ENCODE results near the gene SEC14L5. TPM values are rescaled to one million over a fixed set of nuclear protein-coding genes. Genes with fewer than 3 reads are reported as not detected.

The SEC14L5 gene
- not detected in 2 replicates for total RNA-seq (2014; rRNA removed; shearing (Covaris generic))

DNA sequence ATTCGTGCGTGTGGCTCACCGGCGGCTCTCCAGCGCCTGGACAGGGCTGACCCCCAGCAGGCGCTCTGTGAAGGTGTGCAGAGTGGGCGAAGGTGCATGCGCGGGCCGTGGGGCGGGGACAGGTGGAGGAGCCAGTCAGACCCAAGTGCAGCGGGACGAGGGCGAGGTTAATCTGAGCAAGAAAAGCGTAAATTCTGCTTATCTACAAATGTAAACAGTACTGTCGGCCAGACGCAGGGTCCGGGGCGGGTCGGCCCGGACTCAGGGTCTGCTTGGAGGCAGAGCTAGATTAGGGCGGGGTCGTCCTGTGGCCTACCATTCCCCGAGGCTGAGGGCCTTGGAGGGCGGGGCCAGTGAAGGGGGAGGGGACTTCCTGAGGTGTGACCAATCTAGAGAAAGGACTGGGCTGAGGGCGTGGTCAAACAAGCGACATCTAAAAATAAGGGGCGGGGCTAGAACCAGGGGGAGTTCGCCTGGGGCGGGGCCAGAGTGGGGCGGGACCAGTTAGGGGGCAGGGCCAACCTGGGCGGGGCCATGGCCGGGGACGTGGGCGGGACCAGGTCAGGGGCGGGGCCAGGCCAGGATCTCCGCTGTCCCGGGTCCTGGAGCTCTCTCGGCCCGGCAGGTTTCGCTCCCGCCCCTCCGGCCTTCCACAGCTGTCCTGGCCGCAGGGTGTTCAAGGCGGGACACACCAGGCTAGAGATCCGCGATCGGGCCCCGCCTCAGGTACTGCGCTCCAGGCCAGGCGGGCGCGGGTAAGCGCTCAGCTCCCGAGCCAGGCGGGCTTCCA lies at the start of gene SEC14L5:
TSS of gene SEC14L5 (plus strand) at position 611 of the 790 bp plus-strand sequence. CDS start 994 bp downstream, outside the sequence.
- Histone ChIP-seq H3K4me1 (peaks cover 2% of the 10 kb centered on the region; the same call in 1 of the 2 replicates), H3K4me3 (peak within 1 kb of the TSS; percentile 58), H3K36me3 (no peaks in the 10 kb centered on the region), H3K27ac (no peak within 1 kb of the TSS), H3K27me3 (no peaks in the 10 kb centered on the region), H3K9me3 (replicated peaks) (no peaks in the 10 kb centered on the region)
- peak; percentile 98 for DNase-seq

DNA sequence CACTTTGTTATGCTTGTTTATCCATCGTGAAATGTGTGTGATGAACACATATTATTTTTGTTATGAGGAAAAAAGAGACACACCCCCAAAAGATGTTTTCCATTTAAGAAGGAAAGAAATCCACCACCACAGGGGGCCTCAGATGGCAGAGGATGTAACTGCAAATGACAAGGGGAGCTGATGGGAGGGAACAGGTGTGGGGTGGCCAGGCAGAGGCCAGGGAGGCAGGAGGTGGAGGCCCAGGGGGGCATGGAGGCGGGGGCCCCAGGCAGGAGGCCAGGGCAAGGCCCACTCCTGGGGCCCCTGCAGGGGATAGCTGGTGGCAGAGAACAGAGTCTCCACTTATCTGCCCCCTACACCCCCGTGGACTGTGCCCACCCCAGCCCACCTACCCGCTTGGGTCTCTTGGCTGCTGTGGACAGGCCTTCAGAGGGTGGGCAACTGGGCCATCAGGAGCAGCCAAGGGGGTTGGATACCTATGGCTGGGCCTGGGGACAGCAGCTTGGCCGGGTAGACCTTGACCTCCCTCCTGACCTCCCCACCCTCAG lies 49.2 kb upstream of the SEC14L5 start:
- Histone ChIP-seq H3K9me3 (replicated peaks) (no peaks in the 10 kb centered on the region), H3K36me3 (no peaks in the 10 kb centered on the region), H3K27me3 (0 out of 2 replicates have a peak, but pooled peaks cover 5% of the 10 kb centered on the region), H3K4me1 (peaks cover 12% of the 10 kb centered on the region; the same call in 1 of the 2 replicates), H3K4me3 (no peak overlapping the region), H3K27ac (no peak overlapping the region)
- peak; percentile 82 to 84 for DNase-seq

DNA sequence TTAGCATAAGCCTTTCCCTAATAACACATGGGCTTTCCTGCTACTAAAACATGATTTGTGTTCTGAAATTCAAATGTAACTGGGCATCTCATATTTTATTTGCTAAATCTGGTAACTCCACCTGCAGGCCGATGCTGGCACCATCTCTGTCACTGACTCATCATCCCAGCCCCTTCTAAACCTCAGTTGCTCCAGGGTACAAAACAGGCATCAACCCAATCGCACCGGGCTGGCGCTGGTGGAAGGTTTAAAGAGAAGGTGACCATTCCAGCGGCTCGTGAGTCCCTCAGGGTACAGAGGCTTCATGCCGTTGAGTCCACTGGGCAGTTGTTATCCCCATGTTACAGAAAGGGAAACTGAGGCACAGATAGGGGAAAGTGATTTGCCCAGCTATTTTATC lies 48.3 kb upstream of the SEC14L5 start:
- peaks cover 16% of the 10 kb centered on the region; the same call in 1 of the 2 replicates for H3K4me1 ChIP-seq
- 0 out of 2 replicates have a peak, but pooled peaks cover 5% of the 10 kb centered on the region for H3K27me3 ChIP-seq
- H3K36me3 ChIP-seq: no peaks in the 10 kb centered on the region

DNA sequence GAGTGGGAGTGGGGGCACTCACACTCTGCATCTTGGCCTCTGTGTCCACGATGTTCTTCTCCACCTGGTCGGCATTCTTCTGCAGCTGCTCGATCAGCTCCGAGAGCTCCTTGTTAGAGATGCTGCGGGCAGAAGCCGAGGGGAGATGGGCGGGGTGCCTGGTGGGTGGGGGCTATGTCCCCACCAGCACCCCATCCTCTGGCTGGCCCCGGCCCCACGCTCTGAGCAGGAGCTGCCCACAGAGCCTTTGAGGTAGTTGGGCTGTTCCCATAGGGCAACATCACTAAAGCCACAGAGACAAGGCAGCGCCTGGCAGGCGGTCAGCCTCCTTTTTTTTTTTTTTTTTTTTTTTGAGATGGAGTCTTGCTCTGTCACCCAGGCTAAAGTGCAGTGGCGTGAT lies 47.3 kb upstream of the SEC14L5 start:
- H3K9me3 ChIP-seq (replicated peaks): no peaks in the 10 kb centered on the region
- H3K4me3 ChIP-seq: no peak overlapping the region
- no peaks in the 10 kb centered on the region for H3K27me3 ChIP-seq
- DNase-seq: no peak
- no peaks in the 10 kb centered on the region for H3K36me3 ChIP-seq
- H3K27ac ChIP-seq: no peak overlapping the region
- peaks cover 19% of the 10 kb centered on the region for H3K4me1 ChIP-seq

More for the DNA sequence above, 48.3 kb upstream of the SEC14L5 start:
- no peak overlapping the region for H3K4me3 ChIP-seq
- no peaks in the 10 kb centered on the region for H3K9me3 ChIP-seq (replicated peaks)
- no peak overlapping the region for H3K27ac ChIP-seq
- DNase-seq: no peak

DNA sequence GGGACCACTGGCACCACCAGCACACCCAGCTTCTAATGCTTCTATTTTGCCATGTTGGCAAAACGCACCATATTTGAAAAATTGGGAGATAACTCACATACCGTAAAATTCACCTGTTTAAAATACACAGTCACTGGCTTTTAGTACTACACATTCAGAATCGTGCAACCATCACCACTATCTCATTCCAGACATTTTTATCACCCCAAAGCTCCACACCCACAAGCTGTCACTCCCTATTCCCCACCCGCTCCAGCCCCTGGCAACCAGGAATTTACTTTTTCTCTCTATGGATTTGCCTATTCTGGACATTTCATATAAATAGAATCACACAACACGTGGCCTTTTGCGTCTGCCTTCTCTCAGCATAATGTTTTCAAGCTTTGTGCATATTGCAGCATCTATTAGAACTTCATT lies 46.2 kb upstream of the SEC14L5 start:
- no peak for DNase-seq
- no peaks in the 10 kb centered on the region for H3K27me3 ChIP-seq
- H3K9me3 ChIP-seq (replicated peaks): no peaks in the 10 kb centered on the region
- peaks cover 19% of the 10 kb centered on the region for H3K4me1 ChIP-seq
- H3K27ac ChIP-seq: no peak overlapping the region
- H3K4me3 ChIP-seq: no peak overlapping the region
- H3K36me3 ChIP-seq: no peaks in the 10 kb centered on the region

DNA sequence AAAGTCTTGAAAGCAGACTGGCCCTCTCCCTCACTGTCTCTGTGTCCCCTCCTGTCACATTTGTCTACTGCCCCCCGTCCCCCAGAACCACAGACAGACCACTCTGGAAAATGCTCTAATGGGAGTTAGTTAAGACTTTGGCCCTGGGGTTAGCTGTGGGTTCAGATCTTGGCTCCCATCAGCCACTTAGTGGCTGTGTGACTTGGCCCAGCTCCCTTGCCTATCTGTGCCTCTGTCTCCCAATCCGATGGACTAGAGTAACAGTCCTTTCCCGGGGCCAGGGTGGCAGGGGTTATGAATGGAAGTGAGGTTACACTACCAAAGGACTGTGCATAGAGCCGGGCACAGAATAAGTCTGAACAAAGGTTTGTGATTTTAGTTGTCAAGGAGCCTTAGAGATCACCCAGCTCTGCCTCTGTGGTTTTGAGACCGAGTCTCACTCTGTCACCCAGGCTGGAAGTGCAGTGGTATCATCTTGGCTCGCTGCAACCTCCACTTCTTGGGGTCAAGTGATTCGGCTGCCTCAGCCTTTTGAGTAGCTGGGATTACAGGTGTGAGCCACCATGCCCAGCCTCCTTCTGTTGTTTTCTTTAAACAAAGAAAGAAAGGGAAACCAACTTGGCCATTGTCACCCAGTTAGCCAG lies 44.9 kb upstream of the SEC14L5 start:
- Histone ChIP-seq H3K9me3 (replicated peaks) (no peaks in the 10 kb centered on the region), H3K27ac (no peak overlapping the region), H3K27me3 (no peaks in the 10 kb centered on the region), H3K36me3 (no peaks in the 10 kb centered on the region), H3K4me1 (peaks cover 19% of the 10 kb centered on the region), H3K4me3 (no peak overlapping the region)
- no peak for DNase-seq

DNA sequence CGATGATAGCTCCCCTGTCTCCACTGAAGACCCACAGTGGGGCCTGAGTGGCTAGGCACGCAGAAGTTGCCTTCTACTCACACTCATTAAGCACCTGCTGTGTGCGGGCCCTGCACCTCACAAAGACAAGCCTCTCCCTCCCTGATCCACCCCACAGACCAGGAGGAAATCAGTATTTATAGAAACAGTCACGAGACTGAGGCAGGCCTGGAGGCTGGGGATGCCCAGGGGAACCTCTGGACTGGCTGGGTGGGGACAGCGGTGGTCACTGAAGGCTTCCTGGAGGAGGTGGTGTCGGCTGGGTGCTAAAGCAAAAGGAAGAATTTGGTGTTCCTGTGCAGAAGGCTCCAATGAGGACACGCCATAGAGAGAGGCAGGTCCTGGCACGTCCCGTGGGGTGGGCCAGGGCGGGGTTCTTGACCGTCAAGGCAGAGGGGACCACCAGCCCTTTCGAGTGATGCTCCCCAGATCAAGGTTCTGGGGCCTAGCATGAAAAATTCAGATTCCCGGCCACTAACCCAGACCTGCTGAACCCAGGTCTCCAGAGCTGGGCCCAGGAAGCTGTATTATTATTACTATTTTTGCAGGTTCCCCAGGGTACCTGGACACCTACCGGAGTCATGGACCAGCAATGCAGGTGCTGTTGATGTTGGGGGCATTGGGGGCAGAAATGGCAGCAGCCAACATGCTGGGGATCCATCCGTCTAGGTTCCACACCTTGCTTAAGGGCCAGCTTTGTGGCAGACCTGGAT lies 44.2 kb upstream of the SEC14L5 start:
- DNase-seq: no peak
- no peak overlapping the region for H3K27ac ChIP-seq
- no peak overlapping the region for H3K4me3 ChIP-seq
- no peaks in the 10 kb centered on the region for H3K9me3 ChIP-seq (replicated peaks)
- peaks cover 13% of the 10 kb centered on the region for H3K4me1 ChIP-seq
- H3K36me3 ChIP-seq: no peaks in the 10 kb centered on the region
- no peaks in the 10 kb centered on the region for H3K27me3 ChIP-seq

DNA sequence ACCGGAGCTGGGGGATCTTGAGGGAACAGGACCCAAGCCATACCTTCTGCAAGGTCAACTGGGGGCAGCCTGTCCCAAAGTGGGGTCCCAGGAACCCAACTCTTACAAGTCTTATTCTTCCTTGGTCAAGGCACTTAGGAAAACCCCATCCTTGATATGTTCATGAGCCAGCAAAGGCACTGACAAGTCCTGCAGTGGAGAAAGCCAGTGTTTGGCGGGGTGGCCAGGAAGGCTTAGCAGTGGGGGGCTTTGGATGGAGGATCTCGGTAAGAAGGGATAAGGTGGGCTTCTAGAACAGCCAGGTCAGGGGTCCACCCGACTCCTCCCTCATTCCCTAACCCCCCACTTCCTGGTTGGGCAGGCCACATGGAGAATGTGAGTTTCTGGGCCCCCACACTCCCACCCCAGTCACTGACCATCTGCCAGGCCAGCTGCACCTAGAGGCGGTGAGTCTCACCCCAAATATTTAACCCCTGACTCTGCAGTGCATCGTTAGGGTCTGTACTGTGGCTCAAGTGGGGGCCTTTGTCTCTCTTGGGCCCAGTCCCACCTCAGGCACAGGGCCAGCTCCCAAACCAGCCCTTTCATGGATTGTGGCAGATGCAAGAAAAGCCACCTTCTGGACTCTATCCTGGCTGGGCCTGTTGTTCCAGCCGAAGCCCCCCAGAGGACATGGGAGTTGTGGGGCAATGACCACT lies 43.5 kb upstream of the SEC14L5 start:
- peak overlapping the region; percentile 44 for H3K27ac ChIP-seq
- peak in 1 of 2 experiments; percentile 33 for DNase-seq
- no peaks in the 10 kb centered on the region for H3K36me3 ChIP-seq
- no peaks in the 10 kb centered on the region for H3K9me3 ChIP-seq (replicated peaks)
- H3K4me1 ChIP-seq: peaks cover 11% of the 10 kb centered on the region
- H3K27me3 ChIP-seq: no peaks in the 10 kb centered on the region
- H3K4me3 ChIP-seq: no peak overlapping the region

DNA sequence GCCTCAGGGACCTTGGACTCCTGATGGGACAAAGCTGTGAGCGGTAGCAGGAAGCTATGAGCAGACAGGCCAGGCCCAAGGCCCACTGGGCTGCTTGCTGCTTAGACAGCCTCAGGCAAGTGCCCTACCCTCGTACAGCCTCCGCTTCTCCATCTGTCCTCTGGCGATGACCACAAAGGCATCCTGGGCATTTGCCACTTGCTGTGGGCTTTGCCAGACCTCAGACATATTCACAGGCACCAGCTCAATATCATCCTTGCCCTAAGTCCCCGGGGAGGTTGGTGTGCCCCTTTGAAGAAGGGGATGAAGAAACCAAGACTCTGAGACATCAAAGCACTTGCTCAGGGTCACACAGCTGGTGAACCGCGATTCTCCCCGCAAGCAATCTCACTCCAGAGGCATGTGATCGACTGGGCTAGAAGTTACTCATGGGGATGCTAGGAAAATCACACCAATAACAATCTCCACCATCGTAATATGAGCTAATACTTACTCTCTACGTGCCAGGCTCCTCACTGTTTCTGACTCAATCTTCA lies 42.8 kb upstream of the SEC14L5 start:
- H3K36me3 ChIP-seq: no peaks in the 10 kb centered on the region
- no peaks in the 10 kb centered on the region for H3K9me3 ChIP-seq (replicated peaks)
- H3K27me3 ChIP-seq: no peaks in the 10 kb centered on the region
- peaks cover 11% of the 10 kb centered on the region for H3K4me1 ChIP-seq
- DNase-seq: peak; percentile 77 to 83
- H3K27ac ChIP-seq: peak overlapping the region; percentile 44
- H3K4me3 ChIP-seq: no peak overlapping the region

DNA sequence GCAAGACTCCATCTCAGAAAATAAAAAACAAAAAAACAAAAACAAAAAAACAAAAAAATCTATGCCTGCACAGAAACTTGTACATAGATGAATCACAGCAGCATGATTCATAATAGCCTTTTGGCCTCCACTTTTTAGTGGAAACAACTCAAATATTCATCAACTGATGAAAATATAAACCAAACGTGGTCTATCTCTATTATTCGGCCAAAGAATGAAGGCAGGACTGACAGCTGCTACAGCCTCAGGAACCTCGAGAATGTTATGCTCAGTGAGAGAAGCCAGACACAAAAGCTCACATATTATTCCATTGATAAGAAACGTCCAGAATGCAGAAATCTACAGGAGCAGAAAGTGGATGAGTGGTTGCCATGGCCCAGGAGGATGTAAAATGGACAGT lies 41.0 kb upstream of the SEC14L5 start:
- Histone ChIP-seq H3K36me3 (no peaks in the 10 kb centered on the region), H3K4me1 (peaks cover 7% of the 10 kb centered on the region), H3K27ac (no peak overlapping the region), H3K9me3 (replicated peaks) (no peaks in the 10 kb centered on the region), H3K4me3 (no peak overlapping the region), H3K27me3 (no peaks in the 10 kb centered on the region)
- DNase-seq: no peak

DNA sequence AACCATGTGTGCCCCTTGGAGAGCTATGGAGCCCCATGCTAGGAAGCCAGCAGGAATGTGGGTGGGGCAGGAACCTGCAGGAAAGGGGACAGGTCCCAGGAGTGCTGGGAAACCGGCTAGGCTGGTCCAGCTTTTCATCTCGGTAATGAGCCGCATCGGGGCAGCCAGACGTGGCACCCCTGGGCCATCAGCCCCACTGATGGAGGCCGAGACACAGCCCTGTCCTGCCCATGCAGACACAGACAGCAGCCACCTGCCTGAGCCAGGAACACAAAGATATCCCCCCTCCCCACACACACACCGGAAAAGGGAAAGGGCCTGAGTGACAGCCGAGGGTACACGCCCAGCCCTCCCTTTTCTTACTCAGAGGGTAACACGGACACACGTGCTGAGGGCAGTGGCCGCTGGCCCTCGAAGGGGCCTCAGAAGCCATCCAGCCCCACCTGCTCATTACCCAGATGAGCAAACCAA lies 39.3 kb upstream of the SEC14L5 start:
- H3K27ac ChIP-seq: no peak overlapping the region
- H3K36me3 ChIP-seq: no peaks in the 10 kb centered on the region
- no peaks in the 10 kb centered on the region for H3K27me3 ChIP-seq
- no peak for DNase-seq
- no peaks in the 10 kb centered on the region for H3K9me3 ChIP-seq (replicated peaks)
- H3K4me1 ChIP-seq: peaks cover 14% of the 10 kb centered on the region
- H3K4me3 ChIP-seq: no peak overlapping the region

DNA sequence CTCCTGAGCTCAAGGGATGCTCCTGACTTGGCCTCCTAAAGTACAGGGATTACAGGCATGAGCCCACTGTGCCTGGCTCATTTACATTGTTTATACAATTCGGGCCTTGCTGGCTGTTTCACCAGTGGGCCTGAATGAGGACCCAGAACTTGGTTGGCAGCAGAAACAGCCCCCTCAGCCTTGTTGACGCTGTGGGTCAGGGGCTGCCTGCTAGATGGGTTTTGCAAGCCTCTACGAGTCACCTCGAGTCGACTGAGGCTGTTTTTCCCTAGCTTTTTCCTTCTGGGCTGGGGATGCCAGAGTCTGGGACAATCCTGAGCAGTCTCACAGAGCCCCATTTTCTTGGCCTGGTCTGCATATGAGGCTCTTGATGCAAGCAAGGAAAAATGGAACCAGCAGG lies 37.3 kb upstream of the SEC14L5 start:
- H3K36me3 ChIP-seq: no peaks in the 10 kb centered on the region
- H3K4me3 ChIP-seq: no peak overlapping the region
- no peaks in the 10 kb centered on the region for H3K9me3 ChIP-seq (replicated peaks)
- H3K27me3 ChIP-seq: no peaks in the 10 kb centered on the region
- DNase-seq: no peak
- peaks cover 22% of the 10 kb centered on the region for H3K4me1 ChIP-seq
- H3K27ac ChIP-seq: no peak overlapping the region

DNA sequence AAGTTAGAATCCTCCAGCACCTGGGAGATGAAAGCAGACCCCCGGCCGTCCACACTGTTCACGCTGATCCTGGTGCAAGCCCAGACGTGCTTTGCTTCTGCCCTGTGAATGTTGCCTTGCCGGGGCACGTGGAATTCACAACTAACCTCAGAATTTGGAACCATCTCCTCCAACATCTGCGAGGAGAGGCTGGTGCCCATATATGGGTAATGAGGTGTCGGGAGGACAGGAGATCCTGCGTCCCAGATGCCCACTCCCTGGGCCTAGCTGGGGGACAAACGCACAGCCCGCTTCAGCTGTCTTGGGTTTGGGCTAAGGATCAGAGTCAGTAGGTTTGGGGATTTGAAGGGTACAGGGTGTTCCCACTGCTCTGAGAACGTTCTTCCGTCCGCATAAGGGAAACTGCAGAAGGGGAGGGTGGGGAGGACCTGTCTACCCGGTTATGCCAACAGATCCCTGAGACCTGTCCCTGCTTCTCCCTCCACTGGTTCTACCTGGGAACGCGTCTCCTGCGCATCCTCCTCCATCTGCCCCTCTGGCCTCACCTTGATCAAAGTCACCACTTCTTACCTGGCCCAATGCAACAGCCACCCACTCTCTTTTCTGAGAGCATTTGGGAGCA lies 35.3 kb upstream of the SEC14L5 start:
- H3K4me1 ChIP-seq: peaks cover 22% of the 10 kb centered on the region
- no peak for DNase-seq
- H3K27me3 ChIP-seq: no peaks in the 10 kb centered on the region
- H3K27ac ChIP-seq: no peak overlapping the region
- H3K9me3 ChIP-seq (replicated peaks): peaks cover 13% of the 10 kb centered on the region
- H3K4me3 ChIP-seq: no peak overlapping the region
- H3K36me3 ChIP-seq: no peaks in the 10 kb centered on the region

All from SJCRH30 (cell line).